ENCODE measurements around the gene FGF1.

DNA sequence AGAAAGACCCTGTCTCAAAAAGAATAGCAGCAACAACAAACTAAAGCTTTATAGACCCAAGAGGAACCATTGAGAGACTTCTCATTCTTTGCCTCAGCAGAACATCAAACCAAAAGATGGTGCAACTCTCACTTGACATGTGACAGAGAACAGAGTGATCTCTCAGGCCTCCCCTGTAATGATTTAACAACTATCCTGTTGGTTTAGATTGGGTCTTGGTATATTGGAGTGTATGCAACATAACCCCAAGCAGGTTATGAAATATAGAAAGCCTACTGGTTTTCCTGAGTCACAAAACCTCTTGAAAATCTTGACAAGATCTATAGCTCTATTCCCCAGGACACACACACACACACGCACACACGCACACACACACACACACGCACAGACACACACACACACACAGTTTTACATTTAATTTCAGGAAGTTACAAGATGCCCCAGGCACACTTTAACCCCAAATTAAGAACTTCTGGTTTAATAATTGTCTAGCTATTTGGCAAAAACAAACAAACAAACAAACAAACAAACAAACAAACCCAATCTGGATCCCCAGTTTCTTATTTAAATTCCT is 6.5 kb upstream of the FGF1 start:
- no peak for TF ChIP-seq POLR2A (IDR thresholded peaks at IDR 0.05)
- TF ChIP-seq, protein P1, sequence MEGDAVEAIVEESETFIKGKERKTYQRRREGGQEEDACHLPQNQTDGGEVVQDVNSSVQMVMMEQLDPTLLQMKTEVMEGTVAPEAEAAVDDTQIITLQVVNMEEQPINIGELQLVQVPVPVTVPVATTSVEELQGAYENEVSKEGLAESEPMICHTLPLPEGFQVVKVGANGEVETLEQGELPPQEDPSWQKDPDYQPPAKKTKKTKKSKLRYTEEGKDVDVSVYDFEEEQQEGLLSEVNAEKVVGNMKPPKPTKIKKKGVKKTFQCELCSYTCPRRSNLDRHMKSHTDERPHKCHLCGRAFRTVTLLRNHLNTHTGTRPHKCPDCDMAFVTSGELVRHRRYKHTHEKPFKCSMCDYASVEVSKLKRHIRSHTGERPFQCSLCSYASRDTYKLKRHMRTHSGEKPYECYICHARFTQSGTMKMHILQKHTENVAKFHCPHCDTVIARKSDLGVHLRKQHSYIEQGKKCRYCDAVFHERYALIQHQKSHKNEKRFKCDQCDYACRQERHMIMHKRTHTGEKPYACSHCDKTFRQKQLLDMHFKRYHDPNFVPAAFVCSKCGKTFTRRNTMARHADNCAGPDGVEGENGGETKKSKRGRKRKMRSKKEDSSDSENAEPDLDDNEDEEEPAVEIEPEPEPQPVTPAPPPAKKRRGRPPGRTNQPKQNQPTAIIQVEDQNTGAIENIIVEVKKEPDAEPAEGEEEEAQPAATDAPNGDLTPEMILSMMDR (IDR thresholded peaks at IDR 0.05), result no peak

All from uterus (tissue), 2 donors.